PC-9 (cell line): Measurements from ENCODE around the gene E2F1. TPM values are rescaled to one million over a fixed set of nuclear protein-coding genes. Genes with fewer than 3 reads are reported as not detected.

Source experiments
- BruUV-seq: library from RNA; stranded (reverse); fragments of 400-500 nt; replicated peaks from 2 replicates; lab custom pipeline; 2021; lab: Mats Ljungman, UMichigan
- CTCF ChIA-PET: fragments of 300-600 bp; sonication (Branson Sonifier 250); formaldehyde crosslinking; loops from one replicate; lab custom pipeline; 2022; ENCODE audit warnings: antibody characterized with exemption; lab: Charles Lee
- POLR2A ChIA-PET: fragments of 300-600 bp; sonication (Branson Sonifier 250); formaldehyde crosslinking; loops from one replicate; lab custom pipeline; 2022; ENCODE audit warnings: antibody characterized with exemption; ENCODE audit not compliant: unreplicated experiment; lab: Charles Lee
- DNase-seq, 2 experiments: peaks; one replicate each; pipeline versions ENCODE4 v3.0.0 to v3.0.0-alpha.2; 2015 to 2022; ENCODE audit warnings: mixed read lengths in 1 of 2
- H2AFZ ChIP-seq: fragments of 200-600 bp; sonication (generic); 2 replicates; pipeline ENCODE4 v1.8.1; 2017; ENCODE audit warnings: antibody characterized with exemption
- H3F3A ChIP-seq: fragments of 200-600 bp; sonication (generic); 2 replicates; pipeline ENCODE4 v1.8.1; 2017; ENCODE audit warnings: antibody characterized with exemption, mild to moderate bottlenecking, low read depth; ENCODE audit not compliant: insufficient read depth
- H3K27ac ChIP-seq: fragments of 200-600 bp; sonication (generic); 2 replicates; pipeline ENCODE4 v1.6.1; 2016; ENCODE audit warnings: mixed run types
- H3K27me3 ChIP-seq: fragments of 200-600 bp; sonication (generic); 2 replicates; pipeline ENCODE4 v1.6.1; 2016; ENCODE audit warnings: low read depth, mixed run types; ENCODE audit not compliant: insufficient read depth
- H3K36me3 ChIP-seq: fragments of 200-600 bp; sonication (generic); 2 replicates; pipeline ENCODE4 v1.6.1; 2016; ENCODE audit warnings: low read depth, mixed run types
- H3K4me1 ChIP-seq: fragments of 200-600 bp; sonication (generic); replicated peaks from 2 replicates; pipeline ENCODE4 v1.6.1; 2016; ENCODE audit warnings: mixed run types; ENCODE audit not compliant: insufficient read depth
- H3K4me2 ChIP-seq: fragments of 200-600 bp; sonication (generic); 2 replicates; pipeline ENCODE4 v1.6.1; 2017; ENCODE audit warnings: mixed run types
- H3K4me3 ChIP-seq: fragments of 200-600 bp; sonication (generic); 2 replicates; pipeline ENCODE4 v1.6.1; 2016; ENCODE audit warnings: mixed run types
- H3K79me2 ChIP-seq: fragments of 200-600 bp; sonication (generic); 2 replicates; pipeline ENCODE4 v1.6.1; 2017; ENCODE audit warnings: low read depth, mixed run types
- H3K9me2 ChIP-seq: fragments of 200-600 bp; sonication (generic); 2 replicates; pipeline ENCODE4 v1.8.1; 2017; ENCODE audit warnings: mild to moderate bottlenecking; ENCODE audit not compliant: insufficient read depth
- H3K9me3 ChIP-seq: fragments of 200-600 bp; sonication (generic); 2 replicates; pipeline ENCODE4 v1.8.1; 2016; ENCODE audit warnings: low read depth; ENCODE audit not compliant: insufficient read depth
- H4K20me1 ChIP-seq: fragments of 200-600 bp; sonication (generic); 2 replicates; pipeline ENCODE4 v1.8.1; 2017; ENCODE audit not compliant: insufficient read depth
- EZH2 ChIP-seq: fragments of 200-600 bp; sonication (generic); IDR thresholded peaks from 2 replicates; pipeline ENCODE4 v1.8.0; 2017; ENCODE audit warnings: antibody characterized with exemption, low read depth
- intact Hi-C: fragments of 100-400 bp; cut with micrococcal nuclease; formaldehyde crosslinking; loops from one replicate; pipeline ENCODE4 v1.10.0; 2022; ENCODE audit not compliant: unreplicated experiment
- total RNA-seq: library from RNA; stranded (reverse); gene quantifications from 2 replicates; pipeline ENCODE4 v1.2.3, GENCODE V29; 2021
- TF ChIP-seq, protein P1 (sequence below): fragments of 200-600 bp; sonication (generic); conservative IDR thresholded peaks from 2 replicates; pipeline ENCODE4 v1.6.1; 2017; ENCODE audit warnings: mixed run types, antibody characterized with exemption, mild to moderate bottlenecking, moderate library complexity

E2F1 gene
- total RNA-seq, 1 experiment from 2014 or later = 31.5 TPM

DNA sequence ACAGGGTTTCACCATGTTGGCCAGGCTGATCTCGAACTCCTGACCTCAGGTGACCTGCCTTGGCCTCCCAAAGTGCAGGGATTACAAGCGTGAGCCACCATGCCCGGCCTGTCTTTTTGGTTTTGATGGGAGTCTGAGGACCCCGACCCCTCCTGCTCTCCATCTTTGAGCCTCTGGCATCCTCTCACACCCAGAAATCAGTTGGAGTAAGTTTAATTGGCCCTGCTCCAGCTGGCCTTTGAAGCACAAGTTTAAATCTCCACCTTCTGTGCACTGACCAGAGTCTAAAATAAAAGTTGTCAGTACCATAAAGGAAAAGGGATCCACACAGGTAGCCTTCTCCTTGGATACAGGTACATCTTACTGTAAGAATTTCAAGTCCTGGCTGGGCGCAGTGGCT lies 40.0 kb downstream of the E2F1 start:
- Histone ChIP-seq H3K9me2 (no peaks in the 10 kb centered on the region), H3K4me2 (no peak overlapping the region), H3K27ac (no peak overlapping the region), H3F3A (peaks cover 7% of the 10 kb centered on the region), H4K20me1 (no peaks in the 10 kb centered on the region), H3K36me3 (no peaks in the 10 kb centered on the region), H3K4me1 (peaks cover 13% of the 10 kb centered on the region), H3K27me3 (no peaks in the 10 kb centered on the region), H3K79me2 (no peaks in the 10 kb centered on the region), H3K4me3 (no peak overlapping the region), H2AFZ (no peak overlapping the region), H3K9me3 (no peaks in the 10 kb centered on the region)
- no peak for DNase-seq
- ChIA-PET POLR2A (no interaction called here), CTCF (no interaction called here)
- intact Hi-C loops = no loop called here
- TF ChIP-seq, protein P1, sequence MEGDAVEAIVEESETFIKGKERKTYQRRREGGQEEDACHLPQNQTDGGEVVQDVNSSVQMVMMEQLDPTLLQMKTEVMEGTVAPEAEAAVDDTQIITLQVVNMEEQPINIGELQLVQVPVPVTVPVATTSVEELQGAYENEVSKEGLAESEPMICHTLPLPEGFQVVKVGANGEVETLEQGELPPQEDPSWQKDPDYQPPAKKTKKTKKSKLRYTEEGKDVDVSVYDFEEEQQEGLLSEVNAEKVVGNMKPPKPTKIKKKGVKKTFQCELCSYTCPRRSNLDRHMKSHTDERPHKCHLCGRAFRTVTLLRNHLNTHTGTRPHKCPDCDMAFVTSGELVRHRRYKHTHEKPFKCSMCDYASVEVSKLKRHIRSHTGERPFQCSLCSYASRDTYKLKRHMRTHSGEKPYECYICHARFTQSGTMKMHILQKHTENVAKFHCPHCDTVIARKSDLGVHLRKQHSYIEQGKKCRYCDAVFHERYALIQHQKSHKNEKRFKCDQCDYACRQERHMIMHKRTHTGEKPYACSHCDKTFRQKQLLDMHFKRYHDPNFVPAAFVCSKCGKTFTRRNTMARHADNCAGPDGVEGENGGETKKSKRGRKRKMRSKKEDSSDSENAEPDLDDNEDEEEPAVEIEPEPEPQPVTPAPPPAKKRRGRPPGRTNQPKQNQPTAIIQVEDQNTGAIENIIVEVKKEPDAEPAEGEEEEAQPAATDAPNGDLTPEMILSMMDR = no peak
- no peak for TF ChIP-seq EZH2
- no TSS peak for BruUV-seq

DNA sequence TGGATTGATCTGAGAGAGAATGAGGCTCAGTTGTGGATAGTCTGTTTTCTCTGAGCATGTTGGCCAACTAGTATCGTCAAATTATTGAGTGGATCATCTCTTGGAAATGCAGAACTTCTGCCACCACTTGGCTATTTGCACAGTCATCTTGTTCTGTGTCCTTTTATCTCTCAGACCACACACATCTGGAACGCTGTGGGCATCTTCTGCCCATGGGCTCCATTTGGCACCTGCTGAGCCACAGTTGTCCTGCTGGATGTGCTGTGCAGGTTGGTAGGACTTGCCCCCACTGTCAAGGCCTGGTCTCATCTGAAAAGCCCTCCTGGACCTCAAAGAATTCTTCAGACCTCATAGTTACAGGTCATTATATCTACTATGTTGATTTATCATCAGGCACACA lies 40.8 kb downstream of the E2F1 start:
- H3K4me1 ChIP-seq = peaks cover 5% of the 10 kb centered on the region
- intact Hi-C loops = no loop called here
- no peaks in the 10 kb centered on the region for H3K27me3 ChIP-seq
- no peak for DNase-seq
- no peak overlapping the region for H3K4me3 ChIP-seq
- TF ChIP-seq EZH2 = no peak
- TF ChIP-seq, protein P1 = no peak
- H2AFZ ChIP-seq = no peak overlapping the region
- BruUV-seq = no TSS peak
- POLR2A ChIA-PET = no interaction called here
- H4K20me1 ChIP-seq = no peaks in the 10 kb centered on the region
- H3K9me3 ChIP-seq = no peaks in the 10 kb centered on the region
- H3K79me2 ChIP-seq = no peaks in the 10 kb centered on the region
- peaks cover 1% of the 10 kb centered on the region for H3F3A ChIP-seq
- H3K9me2 ChIP-seq = no peaks in the 10 kb centered on the region
- no peaks in the 10 kb centered on the region for H3K36me3 ChIP-seq
- no peak overlapping the region for H3K27ac ChIP-seq
- CTCF ChIA-PET = no interaction called here
- H3K4me2 ChIP-seq = no peak overlapping the region

DNA sequence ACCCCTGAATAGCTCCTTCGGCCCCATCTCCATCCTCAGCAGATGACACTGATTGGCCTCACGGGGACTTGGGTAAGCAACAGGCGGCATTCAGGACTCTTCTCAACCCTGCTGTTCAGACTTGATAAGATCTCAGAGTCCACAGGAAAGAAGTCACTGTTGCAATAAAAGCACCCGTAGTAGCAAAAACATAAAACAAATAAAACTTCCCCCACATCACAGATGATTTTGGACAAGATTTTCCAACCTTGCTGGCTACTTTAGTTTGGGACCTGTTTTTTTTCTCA lies 41.2 kb downstream of the E2F1 start:
- ChIA-PET CTCF (no interaction called here), POLR2A (no interaction called here)
- Histone ChIP-seq H3K79me2 (no peaks in the 10 kb centered on the region), H3K27ac (no peak overlapping the region), H4K20me1 (no peaks in the 10 kb centered on the region), H3K4me2 (no peak overlapping the region), H3K36me3 (no peaks in the 10 kb centered on the region), H3K27me3 (no peaks in the 10 kb centered on the region), H3K9me2 (no peaks in the 10 kb centered on the region), H3F3A (no peaks in the 10 kb centered on the region; the same call in none of the 2 replicates), H2AFZ (no peak overlapping the region), H3K4me3 (no peak overlapping the region), H3K9me3 (no peaks in the 10 kb centered on the region), H3K4me1 (peaks cover under 1% of the 10 kb centered on the region; the same call in 1 of the 2 replicates)
- TF ChIP-seq, protein P1 = no peak
- TF ChIP-seq EZH2 = no peak
- no TSS peak for BruUV-seq
- intact Hi-C loops = no loop called here
- DNase-seq = no peak
